Fibroblast of lung (primary cell): ENCODE measurements around the gene ITPR1. TPM values are rescaled to one million over a fixed set of nuclear protein-coding genes. Genes with fewer than 3 reads are reported as not detected.

Source experiments
- DNase-seq, 2 donors: peaks; one replicate each; pipeline versions ENCODE4 v3.0.0 to v3.0.0-alpha.2; 2010; ENCODE audit warnings: low read depth in 2 of 2
- H2AFZ ChIP-seq: 2 replicates; pipeline ENCODE4 v1.5.1; 2012; ENCODE audit warnings: low read length, control low read depth, inconsistent platforms
- H3K27ac ChIP-seq: 2 replicates; pipeline ENCODE4 v1.5.1; 2011; ENCODE audit warnings: low read length, control low read depth; ENCODE audit not compliant: insufficient read depth
- H3K27me3 ChIP-seq: 2 replicates; pipeline ENCODE4 v1.5.1; 2011; ENCODE audit warnings: mild to moderate bottlenecking, low read length; ENCODE audit not compliant: control insufficient read depth, insufficient read depth
- H3K36me3 ChIP-seq: 2 replicates; pipeline ENCODE4 v1.5.1; 2011; ENCODE audit warnings: low read length; ENCODE audit not compliant: control insufficient read depth, insufficient read depth
- H3K4me1 ChIP-seq: 2 replicates; pipeline ENCODE4 v1.5.1; 2011; ENCODE audit warnings: low read length; ENCODE audit not compliant: control insufficient read depth, insufficient read depth; ENCODE audit errors: extremely low read depth
- H3K4me2 ChIP-seq: 2 replicates; pipeline ENCODE4 v1.5.1; 2011; ENCODE audit warnings: low read length, control low read depth; ENCODE audit not compliant: insufficient read depth; ENCODE audit errors: extremely low read depth
- H3K4me3 ChIP-seq, 4 experiments: fragments of 200-600 bp in 1 of 4; sonication (generic) in 1 of 4; replicated peaks in 1 of 4; 2 replicates each; pipeline ENCODE4 v1.5.1; 2011 to 2016; ENCODE audit warnings: low read length in 4 of 4, low read depth in 3 of 4, mild to moderate bottlenecking in 3 of 4, control low read depth in 2 of 4, inconsistent platforms in 1 of 4, mixed read lengths in 1 of 4; ENCODE audit not compliant: insufficient read depth in 1 of 4; ENCODE audit errors: control extremely low read depth in 1 of 4
- H3K79me2 ChIP-seq: 2 replicates; pipeline ENCODE4 v1.5.1; 2012; ENCODE audit warnings: mild to moderate bottlenecking, low read length, inconsistent platforms; ENCODE audit not compliant: control insufficient read depth, insufficient read depth
- H3K9ac ChIP-seq: 2 replicates; pipeline ENCODE4 v1.5.1; 2011; ENCODE audit warnings: mild to moderate bottlenecking, low read length, control low read depth; ENCODE audit not compliant: insufficient read depth
- H3K9me3 ChIP-seq: 2 replicates; pipeline ENCODE4 v1.5.1; 2012; ENCODE audit warnings: low read depth, low read length; ENCODE audit not compliant: control insufficient read depth, insufficient read depth
- H4K20me1 ChIP-seq: 2 replicates; pipeline ENCODE4 v1.5.1; 2011; ENCODE audit warnings: low read length; ENCODE audit not compliant: control insufficient read depth, insufficient read depth; ENCODE audit errors: extremely low read depth
- EZH2 ChIP-seq: IDR thresholded peaks from 2 replicates; pipeline ENCODE4 v1.5.1; 2012; ENCODE audit warnings: low read length, control low read depth, mild to moderate bottlenecking; ENCODE audit errors: missing control alignments
- polyA plus RNA-seq, 2 donors: library from polyadenylated mRNA; depleted of rRNA in 1 of 2; stranded (reverse) in 1 of 2; unstranded in 1 of 2; fragments of >200 nt; gene quantifications; 2 replicates each; pipeline ENCODE4 v1.2.1, GENCODE V29; 2011 to 2012; ENCODE audit warnings: missing spikeins in 1 of 2
- total RNA-seq: library from RNA; depleted of rRNA; stranded (reverse); fragments of >200 nt; gene quantifications from 2 replicates; pipeline ENCODE4 v1.2.1, GENCODE V29; 2014
- TF ChIP-seq, protein P1 (sequence below), 2 donors: IDR thresholded peaks in 1 of 2; conservative IDR thresholded peaks in 1 of 2; 1 replicate in 1 of 2; 2 replicates in 1 of 2; pipeline ENCODE4 v1.5.1; 2011 to 2012; ENCODE audit warnings: low read length in 2 of 2, control low read depth in 1 of 2, inconsistent platforms in 1 of 2, low read depth in 1 of 2, mild to moderate bottlenecking in 1 of 2

ITPR1 gene
- total and polyA plus RNA-seq, 2 donors (not counting 1 experiment from before 2014, with no cell fraction given) = 19.2 to 87.0 TPM

DNA sequence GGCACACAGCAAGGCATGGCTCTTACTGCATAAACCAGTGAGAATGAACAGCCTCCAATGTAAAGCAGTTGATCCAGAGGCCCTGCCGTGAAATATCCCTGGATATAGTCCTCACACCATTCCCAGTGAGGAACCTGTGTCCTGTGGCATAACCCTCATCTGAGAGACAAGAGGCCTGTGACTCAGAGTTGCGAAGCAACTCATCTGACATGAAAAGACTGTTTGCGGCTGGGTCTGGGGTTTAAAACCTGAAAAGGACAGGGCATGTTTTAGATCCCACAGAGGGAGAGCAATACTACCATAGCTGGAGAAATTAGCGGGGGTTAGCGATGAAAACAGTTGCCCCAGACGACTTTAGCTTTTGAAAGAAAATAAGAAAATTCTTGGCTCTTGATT lies 320.8 kb downstream of the ITPR1 start:
- no peak overlapping the region for H3K9ac ChIP-seq
- H2AFZ ChIP-seq = no peak overlapping the region
- no peaks in the 10 kb centered on the region for H3K27me3 ChIP-seq
- no peaks in the 10 kb centered on the region for H3K36me3 ChIP-seq
- no peaks in the 10 kb centered on the region for H4K20me1 ChIP-seq
- H3K79me2 ChIP-seq = no peaks in the 10 kb centered on the region
- TF ChIP-seq EZH2 = no peak
- TF ChIP-seq, protein P1, sequence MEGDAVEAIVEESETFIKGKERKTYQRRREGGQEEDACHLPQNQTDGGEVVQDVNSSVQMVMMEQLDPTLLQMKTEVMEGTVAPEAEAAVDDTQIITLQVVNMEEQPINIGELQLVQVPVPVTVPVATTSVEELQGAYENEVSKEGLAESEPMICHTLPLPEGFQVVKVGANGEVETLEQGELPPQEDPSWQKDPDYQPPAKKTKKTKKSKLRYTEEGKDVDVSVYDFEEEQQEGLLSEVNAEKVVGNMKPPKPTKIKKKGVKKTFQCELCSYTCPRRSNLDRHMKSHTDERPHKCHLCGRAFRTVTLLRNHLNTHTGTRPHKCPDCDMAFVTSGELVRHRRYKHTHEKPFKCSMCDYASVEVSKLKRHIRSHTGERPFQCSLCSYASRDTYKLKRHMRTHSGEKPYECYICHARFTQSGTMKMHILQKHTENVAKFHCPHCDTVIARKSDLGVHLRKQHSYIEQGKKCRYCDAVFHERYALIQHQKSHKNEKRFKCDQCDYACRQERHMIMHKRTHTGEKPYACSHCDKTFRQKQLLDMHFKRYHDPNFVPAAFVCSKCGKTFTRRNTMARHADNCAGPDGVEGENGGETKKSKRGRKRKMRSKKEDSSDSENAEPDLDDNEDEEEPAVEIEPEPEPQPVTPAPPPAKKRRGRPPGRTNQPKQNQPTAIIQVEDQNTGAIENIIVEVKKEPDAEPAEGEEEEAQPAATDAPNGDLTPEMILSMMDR (conservative IDR thresholded peaks at IDR 0.05 in 1 of 2, IDR thresholded peaks at IDR 0.05 in 1 of 2; ENCODE audit: low read depth in 1 of 2, low read length in 2 of 2) = no peak
- peak in 1 of 2 donors; percentile 56 for DNase-seq
- H3K27ac ChIP-seq = no peak overlapping the region
- H3K4me1 ChIP-seq = no peaks in the 10 kb centered on the region
- H3K4me3 ChIP-seq = no peak overlapping the region
- no peaks in the 10 kb centered on the region for H3K9me3 ChIP-seq
- H3K4me2 ChIP-seq = no peak overlapping the region

DNA sequence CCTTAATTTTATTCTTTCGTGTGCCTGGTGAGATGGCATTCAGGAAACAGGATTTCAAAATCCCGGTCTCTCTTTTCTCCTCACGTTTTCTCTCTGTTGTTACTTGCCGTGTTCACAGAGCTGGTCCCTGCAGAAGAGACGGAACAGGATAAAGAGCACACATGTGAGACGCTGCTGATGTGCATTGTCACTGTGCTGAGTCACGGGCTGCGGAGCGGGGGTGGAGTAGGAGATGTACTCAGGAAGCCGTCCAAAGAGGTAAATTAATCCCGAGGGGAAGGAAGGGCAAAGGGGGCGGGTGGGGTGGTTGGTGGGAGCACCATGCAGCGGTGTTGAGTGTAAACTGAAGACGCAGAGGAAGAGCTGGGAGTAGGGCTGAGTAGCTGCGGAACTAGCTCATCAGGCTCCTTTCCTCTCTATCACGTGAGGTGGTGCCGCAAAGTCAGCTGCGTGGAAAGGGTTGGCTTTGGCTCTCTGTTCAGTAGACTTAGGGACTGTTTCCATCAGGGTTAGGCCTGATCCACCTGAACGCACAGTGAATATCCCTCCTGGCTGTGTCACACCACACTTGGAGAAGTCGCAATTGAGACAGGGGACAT lies 321.3 kb downstream of the ITPR1 start:
- TF ChIP-seq, protein P1 (conservative IDR thresholded peaks at IDR 0.05 in 1 of 2, IDR thresholded peaks at IDR 0.05 in 1 of 2; ENCODE audit: low read depth in 1 of 2, low read length in 2 of 2) = no peak
- TF ChIP-seq EZH2 = no peak
- H3K27ac ChIP-seq = no peak overlapping the region
- no peak overlapping the region for H3K4me3 ChIP-seq
- H3K9ac ChIP-seq = no peak overlapping the region
- H3K36me3 ChIP-seq = no peaks in the 10 kb centered on the region
- H2AFZ ChIP-seq = no peak overlapping the region
- no peaks in the 10 kb centered on the region for H3K27me3 ChIP-seq
- H3K4me1 ChIP-seq = no peaks in the 10 kb centered on the region
- H3K4me2 ChIP-seq = no peak overlapping the region
- DNase-seq = peak in 1 of 2 donors; percentile 64
- H3K9me3 ChIP-seq = no peaks in the 10 kb centered on the region
- no peaks in the 10 kb centered on the region for H4K20me1 ChIP-seq
- H3K79me2 ChIP-seq = no peaks in the 10 kb centered on the region

- Histone ChIP-seq H4K20me1 (no peaks in the 10 kb centered on the region), H3K4me1 (no peaks in the 10 kb centered on the region), H3K79me2 (no peaks in the 10 kb centered on the region), H3K27me3 (no peaks in the 10 kb centered on the region), H3K9me3 (no peaks in the 10 kb centered on the region), H3K9ac (no peak overlapping the region), H3K4me2 (no peak overlapping the region), H3K27ac (no peak overlapping the region), H3K4me3 (no peak overlapping the region), H2AFZ (no peak overlapping the region), H3K36me3 (no peaks in the 10 kb centered on the region)
- DNase-seq = no peak
- TF ChIP-seq EZH2 = no peak
- TF ChIP-seq, protein P1 (conservative IDR thresholded peaks at IDR 0.05 in 1 of 2, IDR thresholded peaks at IDR 0.05 in 1 of 2; ENCODE audit: low read depth in 1 of 2, low read length in 2 of 2) = no peak
Measured at GRCh38 chr3:4814904-4815574, 321.9 kb downstream of the ITPR1 start.
